Ovary (tissue), 9 donors: ENCODE results near the gene DNAJB11. TPM values are rescaled to one million over a fixed set of nuclear protein-coding genes. Genes with fewer than 3 reads are reported as not detected.
"Not testable (repeated sequence)": the region's sequence is repeated elsewhere in the genome, so short reads cannot be mapped to it uniquely, and the experiment has no call there.

ENCODE experiments used
- DNase-seq, 5 donors: peaks; one replicate each; pipeline ENCODE4 v3.0.0-alpha.2; 2019 to 2020
- H3K27ac ChIP-seq, 2 donors: fragments of 200-600 bp; one replicate each; pipeline versions ENCODE4 v1.5.1 to v1.8.0; 2019 to 2022
- H3K27me3 ChIP-seq: fragments of 200-600 bp; one replicate; pipeline ENCODE4 v1.8.0; 2022
- H3K36me3 ChIP-seq: fragments of 200-600 bp; sonication (generic); one replicate; pipeline ENCODE4 v1.5.1; 2019
- H3K4me1 ChIP-seq: one replicate; pipeline ENCODE4 v1.8.1; 2013; ENCODE audit warnings: mild to moderate bottlenecking, moderate library complexity; ENCODE audit not compliant: insufficient read depth
- H3K4me3 ChIP-seq: fragments of 200-600 bp; sonication (generic); one replicate; pipeline ENCODE4 v1.5.1; 2017
- H3K9me3 ChIP-seq, 2 donors: fragments of 200-600 bp in 1 of 2; sonication (generic) in 1 of 2; one replicate each; pipeline versions ENCODE4 v1.5.1 to v1.8.1; 2013 to 2019; ENCODE audit warnings: mild to moderate bottlenecking in 1 of 2, moderate library complexity in 1 of 2
- EP300 ChIP-seq: sonication (generic); formaldehyde crosslinking; IDR thresholded peaks from one replicate; pipeline ENCODE4 v1.6.1; 2017; ENCODE audit warnings: antibody characterized with exemption
- POLR2A ChIP-seq: fragments of 450-650 bp; IDR thresholded peaks from one replicate; pipeline ENCODE4 v1.6.1; 2017; ENCODE audit warnings: antibody characterized with exemption, mild to moderate bottlenecking, moderate library complexity
- WGBS, 3 donors: extraction: QIAGEN DNeasy Blood & Tissue Kit in 1 of 3; methylation state at CpG; one replicate each; pipeline versions ENCODE4 v1.1.5 to v1.1.7; 2013 to 2017; 5-methylcytosine and 5-hydroxymethylcytosine counted together
- intact Hi-C, 4 donors: fragments of 100-400 bp; cut with DNase I; formaldehyde crosslinking; loops; one replicate each; pipeline versions ENCODE4 v1.11.0 to v1.15.1; 2022 to 2023
- polyA plus RNA-seq, 2 donors: library from polyadenylated mRNA; stranded (reverse); fragments of 200-250 nt in 1 of 2; fragments of 350-450 nt in 1 of 2; fragmentation: Illumina TruSeq in 1 of 2; extraction: RNeasy Lipid Tissue Mini Kit (QIAGEN cat#74804) in 1 of 2; gene quantifications; one replicate each; pipeline ENCODE4 v1.2.3, GENCODE V29; 2013 to 2014
- small RNA-seq: library from RNA; depleted of rRNA; stranded (forward); fragments of <200 nt; gene quantifications from one replicate; pipeline ENCODE3, GENCODE V24; 2016
- total RNA-seq, 7 donors: library from RNA; depleted of rRNA in 2 of 7; stranded (reverse); fragments of >200 nt in 2 of 7; fragmentation: NEBNext Ultra II Directional in 3 of 7; extraction: Animal tissue kit (Norgen Biotek cat#: 25700) in 3 of 7; gene quantifications; one replicate each; pipeline versions ENCODE4 v1.1.0 to v1.2.4, GENCODE V29; 2016 to 2023
- TF ChIP-seq, protein P1 (sequence below), 3 donors: fragments of 450-650 bp in 2 of 3; fragments of 200-600 bp in 1 of 3; IDR thresholded peaks; one replicate each; pipeline versions ENCODE4 v1.5.1 to v1.8.0; 2016 to 2022; ENCODE audit warnings: antibody characterized with exemption in 3 of 3, mild to moderate bottlenecking in 1 of 3
- donor health status: DM: no; HTN: no; CAD: no; lungs with moderate emphysema.
- donor health status: DM: no; HTN: no; CAD: no.
- donor health status: Bipolar disorder and iron deficiency.
- donor health status: DM: yes; HTN: yes; CAD: no.
- donor health status: DM: no; HTN: no; CAD: no.
- donor health status: DM: yes; HTN: yes; CAD: no.

DNAJB11 gene
- total and polyA plus RNA-seq, 9 donors = 17.7 to 38.2 (median 23.8) TPM

DNA sequence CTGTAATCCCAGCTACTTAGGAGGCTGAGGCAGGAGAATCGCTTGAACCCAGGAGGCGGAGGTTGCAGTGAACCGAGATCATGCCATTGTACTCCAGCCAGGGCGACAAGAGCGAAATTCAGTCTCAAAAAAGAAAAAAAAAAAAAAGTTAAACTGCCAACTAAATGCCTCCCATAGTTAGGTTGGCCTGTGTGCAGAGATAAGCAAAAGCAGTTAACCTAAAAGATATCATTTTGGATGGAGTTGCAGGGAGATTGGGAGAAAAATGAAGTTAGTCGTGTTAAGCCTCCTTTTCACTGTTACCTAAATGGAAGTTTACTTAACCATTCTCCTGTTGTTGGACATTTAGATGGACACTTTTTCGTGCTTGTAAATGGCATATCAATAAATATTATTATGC, 58.2 kb downstream of the DNAJB11 start:
- WGBS, 3 donors = 78 to 86% (median 79%) methylated on average over 7 of the region's 7 CpGs
- DNase-seq = no peak
- Histone ChIP-seq H3K4me1 (no peaks in the 10 kb centered on the region), H3K4me3 (no peak overlapping the region), H3K9me3 (no peaks in the 10 kb centered on the region), H3K36me3 (no peaks in the 10 kb centered on the region), H3K27ac (no peak overlapping the region), H3K27me3 (no peaks in the 10 kb centered on the region)
- intact Hi-C loops = no loop called here
- TF ChIP-seq EP300 = no peak
- TF ChIP-seq, protein P1, sequence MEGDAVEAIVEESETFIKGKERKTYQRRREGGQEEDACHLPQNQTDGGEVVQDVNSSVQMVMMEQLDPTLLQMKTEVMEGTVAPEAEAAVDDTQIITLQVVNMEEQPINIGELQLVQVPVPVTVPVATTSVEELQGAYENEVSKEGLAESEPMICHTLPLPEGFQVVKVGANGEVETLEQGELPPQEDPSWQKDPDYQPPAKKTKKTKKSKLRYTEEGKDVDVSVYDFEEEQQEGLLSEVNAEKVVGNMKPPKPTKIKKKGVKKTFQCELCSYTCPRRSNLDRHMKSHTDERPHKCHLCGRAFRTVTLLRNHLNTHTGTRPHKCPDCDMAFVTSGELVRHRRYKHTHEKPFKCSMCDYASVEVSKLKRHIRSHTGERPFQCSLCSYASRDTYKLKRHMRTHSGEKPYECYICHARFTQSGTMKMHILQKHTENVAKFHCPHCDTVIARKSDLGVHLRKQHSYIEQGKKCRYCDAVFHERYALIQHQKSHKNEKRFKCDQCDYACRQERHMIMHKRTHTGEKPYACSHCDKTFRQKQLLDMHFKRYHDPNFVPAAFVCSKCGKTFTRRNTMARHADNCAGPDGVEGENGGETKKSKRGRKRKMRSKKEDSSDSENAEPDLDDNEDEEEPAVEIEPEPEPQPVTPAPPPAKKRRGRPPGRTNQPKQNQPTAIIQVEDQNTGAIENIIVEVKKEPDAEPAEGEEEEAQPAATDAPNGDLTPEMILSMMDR (IDR thresholded peaks at IDR 0.05) = no peak
- no peak for TF ChIP-seq POLR2A

- Histone ChIP-seq H3K4me3 (no peak overlapping the region), H3K27ac (no peak overlapping the region), H3K4me1 (no peaks in the 10 kb centered on the region), H3K36me3 (no peaks in the 10 kb centered on the region), H3K9me3 (no peaks in the 10 kb centered on the region), H3K27me3 (no peaks in the 10 kb centered on the region)
- DNase-seq = no peak
- TF ChIP-seq EP300 = no peak
- no peak for TF ChIP-seq POLR2A
- TF ChIP-seq, protein P1 (IDR thresholded peaks at IDR 0.05) = no peak
- intact Hi-C loops = no loop called here
- 57 to 72% (median 70%) methylated on average over 6 of the region's 6 CpGs for WGBS, 3 donors
These were observed 60.6 kb downstream of the DNAJB11 start for GRCh38 chr3:186630950-186631641.

DNA sequence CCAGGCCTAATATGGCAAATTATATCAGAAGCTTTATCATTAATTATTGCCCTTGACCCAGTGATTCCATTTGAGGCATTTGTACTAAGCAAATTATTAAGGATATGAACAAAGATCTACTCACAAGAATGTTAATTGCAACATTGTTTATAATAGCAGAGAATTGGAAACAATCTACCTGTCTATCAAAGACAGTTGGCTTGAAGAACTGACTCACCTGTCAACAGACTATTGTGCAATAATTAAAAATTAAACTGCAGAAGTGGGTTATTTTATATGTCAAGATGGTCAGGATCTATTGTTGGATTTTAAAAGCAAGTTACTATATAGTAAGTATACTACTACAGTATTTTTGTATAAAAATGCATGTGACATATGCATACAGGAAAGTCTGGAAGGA, 63.0 kb downstream of the DNAJB11 start:
- no peak overlapping the region for H3K4me3 ChIP-seq
- H3K9me3 ChIP-seq = no peaks in the 10 kb centered on the region
- intact Hi-C loops = no loop called here
- no peaks in the 10 kb centered on the region for H3K4me1 ChIP-seq
- no peak overlapping the region for H3K27ac ChIP-seq
- H3K27me3 ChIP-seq = no peaks in the 10 kb centered on the region
- DNase-seq = no peak
- H3K36me3 ChIP-seq = no peaks in the 10 kb centered on the region
- no peak for TF ChIP-seq EP300
- TF ChIP-seq POLR2A = no peak
- TF ChIP-seq, protein P1 (IDR thresholded peaks at IDR 0.05) = no peak

GRCh38 chr3:186634207-186634606, 63.7 kb downstream of the DNAJB11 start:
- H3K27ac ChIP-seq, H3K4me1 ChIP-seq, H3K4me3 ChIP-seq, intact Hi-C loops, H3K9me3 ChIP-seq, DNase-seq, H3K27me3 ChIP-seq, H3K36me3 ChIP-seq: not testable (repeated sequence)
- 76 to 88% (median 86%) methylated on average over 5 of the region's 5 CpGs for WGBS, 3 donors

Small RNA genes lying within 50 kb of the gene (small RNA-seq; reads per million reads assigned to genes)
- gene RF00017 = not detected

Other genes starting within 250 kb of the DNAJB11 start
- 1 to 10 TPM; 1.4 to 6.7 (median 4.1) TPM for gene DGKG, start 208.5 kb upstream of the DNAJB11 start, total RNA-seq
- gene DGKG, start 208.5 kb upstream of the DNAJB11 start, polyA plus RNA-seq = 1 to 10 TPM; 1.0 to 7.0 TPM
- 1 to 10 TPM; 1.2 to 3.3 (median 2.2) TPM for gene CRYGS, start 26.3 kb upstream of the DNAJB11 start, total RNA-seq
- 1 to 10 TPM; 1.6 to 2.4 TPM for gene CRYGS, start 26.3 kb upstream of the DNAJB11 start, polyA plus RNA-seq
- 10 to 100 TPM in 5 of 7 donors, 1 to 10 TPM in 2; 8.8 to 12.4 (median 10.6) TPM for gene TBCCD1, start 3.4 kb upstream of the DNAJB11 start, total RNA-seq
- 10 to 100 TPM in 1 of 2 donors, 1 to 10 TPM in 1; 6.9 to 11.1 TPM for gene TBCCD1, start 3.4 kb upstream of the DNAJB11 start, polyA plus RNA-seq
- 1 to 10 TPM in 1 of 7 donors, under 1 TPM in 1, not detected in 5; 0.25 to 1.7 TPM for gene AHSG, start 42.3 kb downstream of the DNAJB11 start, total RNA-seq
- not detected for gene AHSG, start 42.3 kb downstream of the DNAJB11 start, polyA plus RNA-seq
- gene FETUB, start 69.7 kb downstream of the DNAJB11 start, total RNA-seq = not detected
- not detected for gene FETUB, start 69.7 kb downstream of the DNAJB11 start, polyA plus RNA-seq
- gene HRG, start 95.3 kb downstream of the DNAJB11 start, total RNA-seq = under 1 TPM in 1 of 7 donors, not detected in 6; 0.13 TPM
- not detected for gene HRG, start 95.3 kb downstream of the DNAJB11 start, polyA plus RNA-seq
- under 1 TPM in 3 of 7 donors, not detected in 4; 0.23 to 0.52 (median 0.48) TPM for gene KNG1, start 146.6 kb downstream of the DNAJB11 start, total RNA-seq
- not detected for gene KNG1, start 146.6 kb downstream of the DNAJB11 start, polyA plus RNA-seq
- 100 to 1,000 TPM; 347 to 961 (median 629) TPM for gene EIF4A2, start 212.9 kb downstream of the DNAJB11 start, total RNA-seq
- 100 to 1,000 TPM; 774 to 842 TPM for gene EIF4A2, start 212.9 kb downstream of the DNAJB11 start, polyA plus RNA-seq
- gene RFC4, start 235.8 kb downstream of the DNAJB11 start, total RNA-seq = 10 to 100 TPM; 11.9 to 17.8 (median 13.8) TPM
- gene RFC4, start 235.8 kb downstream of the DNAJB11 start, polyA plus RNA-seq = 10 to 100 TPM; 12.3 to 18.6 TPM